Gastrocnemius medialis (tissue), 4 donors: ENCODE results near the gene COL4A1. TPM values are rescaled to one million over a fixed set of nuclear protein-coding genes. Genes with fewer than 3 reads are reported as not detected.

ENCODE experiments used
- ATAC-seq, 2 donors: fragments of 150-250 bp; one replicate each; pipeline ENCODE4 v1.9.1; 2016
- DNase-seq, 2 donors: peaks; one replicate each; pipeline ENCODE4 v3.0.0-alpha.2; 2019
- H3K27ac ChIP-seq, 4 donors: fragments of 200-600 bp; sonication (generic); 1 replicate in 1 of 4; 2 replicates in 3 of 4; pipeline ENCODE4 v1.5.1; 2016 to 2018; ENCODE audit warnings: mild to moderate bottlenecking in 2 of 4, moderate library complexity in 1 of 4
- H3K27me3 ChIP-seq, 3 donors: fragments of 200-600 bp; sonication (generic) in 2 of 3; 1 replicate in 1 of 3; 2 replicates in 2 of 3; pipeline versions ENCODE4 v1.5.1 to v1.6.0; 2016 to 2019; ENCODE audit warnings: mild to moderate bottlenecking in 1 of 3, moderate library complexity in 1 of 3
- H3K36me3 ChIP-seq, 2 donors: fragments of 200-600 bp; sonication (generic) in 1 of 2; one replicate each; pipeline ENCODE4 v1.5.1; 2017 to 2018
- H3K4me1 ChIP-seq, 2 donors: fragments of 200-600 bp; sonication (generic) in 1 of 2; one replicate each; pipeline ENCODE4 v1.5.1; 2016 to 2017; ENCODE audit warnings: mild to moderate bottlenecking in 2 of 2
- H3K4me3 ChIP-seq, 4 donors: fragments of 200-600 bp; sonication (generic) in 3 of 4; 1 replicate in 1 of 4; 2 replicates in 3 of 4; pipeline ENCODE4 v1.5.1; 2016 to 2019; ENCODE audit warnings: mild to moderate bottlenecking in 2 of 4
- H3K9me3 ChIP-seq, 3 donors: fragments of 200-600 bp; sonication (generic) in 2 of 3; 1 replicate in 1 of 3; 2 replicates in 2 of 3; pipeline ENCODE4 v1.5.1; 2016 to 2019
- CTCF ChIP-seq, 5 experiments: fragments of 450-650 bp in 3 of 5; fragments of 200-600 bp in 2 of 5; sonication (generic) in 2 of 5; IDR thresholded peaks in 4 of 5; conservative IDR thresholded peaks in 1 of 5; 1 replicate in 4 of 5; 2 replicates in 1 of 5; pipeline ENCODE4 v1.5.1; 2016 to 2019; ENCODE audit warnings: antibody characterized with exemption in 5 of 5, mild to moderate bottlenecking in 3 of 5, moderate library complexity in 3 of 5
- POLR2A ChIP-seq, 2 donors: fragments of 450-650 bp; IDR thresholded peaks; one replicate each; pipeline ENCODE4 v1.6.1; 2017; ENCODE audit warnings: antibody characterized with exemption in 2 of 2, mild to moderate bottlenecking in 2 of 2, moderate library complexity in 2 of 2
- in situ Hi-C, 4 donors: fragments of 200-750 bp; cut with MboI; loops; one replicate each; pipeline versions ENCODE4 v1.15.0 to v1.8.0; 2017; ENCODE audit warnings: low sequenced_read_pairs in 4 of 4
- intact Hi-C: fragments of 100-400 bp; cut with DNase I; formaldehyde crosslinking; loops from one replicate; pipeline ENCODE4 v1.15.1; 2023; ENCODE audit warnings: low total_unique reads
- total RNA-seq, 4 donors: library from RNA; depleted of rRNA; stranded (reverse); fragments of >200 nt; gene quantifications; one replicate each; pipeline versions ENCODE4 v1.1.0 to v1.2.3, GENCODE V29; 2016

Gene COL4A1
- total RNA-seq, 4 donors from 2014 or later: 60.5 to 127 (median 120) TPM

GRCh38 chr13:110334841-110335490 lies 28.0 kb upstream of the COL4A1 start:
- H3K27me3 ChIP-seq: no peaks in the 10 kb centered on the region
- in situ Hi-C loops (no loop called here), intact Hi-C loops (no loop called here)
- no peak overlapping the region for H3K4me3 ChIP-seq
- H3K4me1 ChIP-seq: peaks cover 23 to 50% of the 10 kb centered on the region in 2 donors
- no peaks in the 10 kb centered on the region for H3K9me3 ChIP-seq
- ATAC-seq (no peak), DNase-seq (no peak)
- TF ChIP-seq CTCF (IDR thresholded peaks at IDR 0.05 in 4 of 5, conservative IDR thresholded peaks at IDR 0.05 in 1 of 5): no peak
- no peak for TF ChIP-seq POLR2A (IDR thresholded peaks at IDR 0.05)
- peak overlapping the region in 1 of 4 donors; percentile 4 for H3K27ac ChIP-seq
- H3K36me3 ChIP-seq: no peaks in the 10 kb centered on the region

GRCh38 chr13:110334256-110334655 lies 27.3 kb upstream of the COL4A1 start:
- H3K9me3 ChIP-seq: no peaks in the 10 kb centered on the region
- in situ Hi-C loops: no loop called here
- DNase-seq (no peak), ATAC-seq (no peak)
- TF ChIP-seq CTCF (IDR thresholded peaks at IDR 0.05 in 4 of 5, conservative IDR thresholded peaks at IDR 0.05 in 1 of 5) (no peak), POLR2A (IDR thresholded peaks at IDR 0.05) (no peak)
- H3K4me3 ChIP-seq: no peak overlapping the region
- H3K4me1 ChIP-seq: peaks cover 23 to 47% of the 10 kb centered on the region in 2 donors
- no peak overlapping the region for H3K27ac ChIP-seq
- H3K36me3 ChIP-seq: no peaks in the 10 kb centered on the region
- intact Hi-C loops: no loop called here
- no peaks in the 10 kb centered on the region for H3K27me3 ChIP-seq

DNA sequence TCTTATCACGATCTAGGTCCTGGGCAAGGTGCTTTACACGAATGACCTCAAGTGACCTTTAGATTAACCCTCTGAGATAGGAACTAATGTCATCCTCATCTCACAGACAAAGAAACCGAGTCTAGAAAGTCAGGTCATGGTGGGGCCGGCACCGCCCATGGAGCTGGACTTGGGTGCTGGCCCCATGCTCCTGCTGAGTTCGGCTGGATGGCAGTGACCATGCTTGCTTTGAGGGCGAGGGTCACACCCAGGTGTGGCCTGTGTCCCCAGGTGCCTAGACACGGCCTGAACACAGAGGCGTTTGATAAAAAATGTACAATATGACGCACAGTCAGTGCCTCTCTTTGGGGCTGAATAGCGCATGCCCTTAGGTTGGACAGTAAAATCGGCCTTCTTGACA lies 26.9 kb upstream of the COL4A1 start:
- Histone ChIP-seq H3K36me3 (no peaks in the 10 kb centered on the region), H3K27me3 (no peaks in the 10 kb centered on the region), H3K27ac (no peak overlapping the region), H3K9me3 (no peaks in the 10 kb centered on the region), H3K4me3 (no peak overlapping the region), H3K4me1 (peaks cover 23 to 46% of the 10 kb centered on the region in 2 donors)
- TF ChIP-seq CTCF (IDR thresholded peaks at IDR 0.05 in 4 of 5, conservative IDR thresholded peaks at IDR 0.05 in 1 of 5): no peak
- TF ChIP-seq POLR2A (IDR thresholded peaks at IDR 0.05): no peak
- in situ Hi-C loops: no loop called here
- ATAC-seq (no peak), DNase-seq (no peak)
- intact Hi-C loops: no loop called here

GRCh38 chr13:110332750-110333149 lies 25.8 kb upstream of the COL4A1 start:
- Histone ChIP-seq H3K36me3 (no peaks in the 10 kb centered on the region), H3K4me3 (no peak overlapping the region), H3K27me3 (peaks cover 0 to 4% (median 0%) of the 10 kb centered on the region in 3 donors), H3K4me1 (peaks cover 14 to 37% of the 10 kb centered on the region in 2 donors), H3K27ac (no peak overlapping the region), H3K9me3 (no peaks in the 10 kb centered on the region)
- in situ Hi-C loops (no loop called here), intact Hi-C loops (no loop called here)
- no peak for DNase-seq
- no peak for ATAC-seq
- TF ChIP-seq POLR2A (IDR thresholded peaks at IDR 0.05): no peak
- TF ChIP-seq CTCF (IDR thresholded peaks at IDR 0.05 in 4 of 5, conservative IDR thresholded peaks at IDR 0.05 in 1 of 5): no peak

DNA sequence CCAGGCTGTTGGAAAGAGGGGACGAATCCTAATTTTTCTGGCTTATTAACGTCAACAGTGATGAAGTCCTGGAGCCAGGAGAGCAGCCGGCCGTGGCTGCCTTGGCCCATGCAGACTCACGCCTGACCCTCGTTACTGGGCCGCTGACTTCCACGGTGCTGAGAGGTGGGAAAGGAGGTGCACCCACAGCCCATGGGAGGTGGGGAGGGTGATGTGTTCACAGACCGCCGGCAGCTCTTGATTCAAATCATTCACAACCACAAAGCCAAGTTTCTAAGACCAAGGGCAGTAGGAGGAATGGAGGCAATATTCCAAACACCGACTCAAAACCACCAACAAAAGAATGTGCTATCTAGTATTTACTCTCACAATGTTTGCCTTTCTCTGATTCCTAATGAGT lies 24.4 kb upstream of the COL4A1 start:
- Histone ChIP-seq H3K27ac (peak overlapping the region in 1 of 4 donors; percentile 17), H3K4me3 (no peak overlapping the region), H3K9me3 (no peaks in the 10 kb centered on the region), H3K36me3 (no peaks in the 10 kb centered on the region), H3K4me1 (peaks cover 9 to 35% of the 10 kb centered on the region in 2 donors), H3K27me3 (peaks cover 0 to 4% (median 0%) of the 10 kb centered on the region in 3 donors)
- intact Hi-C loops (no loop called here), in situ Hi-C loops (no loop called here)
- no peak for ATAC-seq
- no peak for TF ChIP-seq POLR2A (IDR thresholded peaks at IDR 0.05)
- no peak for TF ChIP-seq CTCF (IDR thresholded peaks at IDR 0.05 in 4 of 5, conservative IDR thresholded peaks at IDR 0.05 in 1 of 5)
- no peak for DNase-seq
